C4-2B (cell line): Measurements from ENCODE around the gene LRRN4.
"Not testable (repeated sequence)": the region's sequence is repeated elsewhere in the genome, so short reads cannot be mapped to it uniquely, and the experiment has no call there.

Experiments used
- H3K27ac ChIP-seq: fragments of 450-650 bp; 2 replicates; pipeline ENCODE4 v1.5.1; 2017
- ZFX ChIP-seq: fragments of 450-650 bp; IDR thresholded peaks from 2 replicates; pipeline ENCODE4 v1.6.1; 2017
- TF ChIP-seq, protein P1 (sequence below): fragments of 450-650 bp; conservative IDR thresholded peaks from 2 replicates; pipeline ENCODE4 v1.5.1; 2017; ENCODE audit warnings: mild to moderate bottlenecking

The LRRN4 gene

DNA sequence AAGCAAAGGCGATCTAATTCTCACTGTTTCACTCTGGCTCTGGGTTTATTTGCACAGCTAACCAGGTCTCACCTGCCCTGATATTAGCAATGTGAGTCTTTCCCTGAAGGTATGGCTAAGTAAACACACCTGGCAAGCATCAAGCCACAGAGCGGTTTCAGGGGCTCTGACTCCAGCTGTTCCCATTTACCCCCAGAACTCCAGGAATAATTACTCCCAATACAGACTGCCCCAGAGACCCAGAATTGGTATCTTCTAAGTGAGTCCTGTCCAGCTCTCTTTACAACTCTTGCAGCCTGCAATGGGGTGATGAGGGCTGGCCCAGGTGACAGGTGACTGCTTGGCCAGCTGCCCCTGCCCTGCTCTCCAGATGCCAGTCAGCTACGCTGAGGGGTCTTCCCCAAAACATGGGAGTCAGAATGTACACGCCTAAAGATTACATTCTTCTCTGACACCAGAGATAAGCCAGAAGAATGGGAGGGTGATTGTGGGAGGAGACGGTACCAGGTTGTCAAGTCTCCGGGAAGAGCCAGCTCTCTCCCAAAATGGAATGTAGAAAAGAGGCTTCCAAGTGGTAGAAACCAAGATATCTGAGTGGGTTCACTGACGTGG, 4.9 kb upstream of the LRRN4 start:
- TF ChIP-seq, protein P1, sequence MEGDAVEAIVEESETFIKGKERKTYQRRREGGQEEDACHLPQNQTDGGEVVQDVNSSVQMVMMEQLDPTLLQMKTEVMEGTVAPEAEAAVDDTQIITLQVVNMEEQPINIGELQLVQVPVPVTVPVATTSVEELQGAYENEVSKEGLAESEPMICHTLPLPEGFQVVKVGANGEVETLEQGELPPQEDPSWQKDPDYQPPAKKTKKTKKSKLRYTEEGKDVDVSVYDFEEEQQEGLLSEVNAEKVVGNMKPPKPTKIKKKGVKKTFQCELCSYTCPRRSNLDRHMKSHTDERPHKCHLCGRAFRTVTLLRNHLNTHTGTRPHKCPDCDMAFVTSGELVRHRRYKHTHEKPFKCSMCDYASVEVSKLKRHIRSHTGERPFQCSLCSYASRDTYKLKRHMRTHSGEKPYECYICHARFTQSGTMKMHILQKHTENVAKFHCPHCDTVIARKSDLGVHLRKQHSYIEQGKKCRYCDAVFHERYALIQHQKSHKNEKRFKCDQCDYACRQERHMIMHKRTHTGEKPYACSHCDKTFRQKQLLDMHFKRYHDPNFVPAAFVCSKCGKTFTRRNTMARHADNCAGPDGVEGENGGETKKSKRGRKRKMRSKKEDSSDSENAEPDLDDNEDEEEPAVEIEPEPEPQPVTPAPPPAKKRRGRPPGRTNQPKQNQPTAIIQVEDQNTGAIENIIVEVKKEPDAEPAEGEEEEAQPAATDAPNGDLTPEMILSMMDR = no peak
- no peak for TF ChIP-seq ZFX
- H3K27ac ChIP-seq = no peak overlapping the region

DNA sequence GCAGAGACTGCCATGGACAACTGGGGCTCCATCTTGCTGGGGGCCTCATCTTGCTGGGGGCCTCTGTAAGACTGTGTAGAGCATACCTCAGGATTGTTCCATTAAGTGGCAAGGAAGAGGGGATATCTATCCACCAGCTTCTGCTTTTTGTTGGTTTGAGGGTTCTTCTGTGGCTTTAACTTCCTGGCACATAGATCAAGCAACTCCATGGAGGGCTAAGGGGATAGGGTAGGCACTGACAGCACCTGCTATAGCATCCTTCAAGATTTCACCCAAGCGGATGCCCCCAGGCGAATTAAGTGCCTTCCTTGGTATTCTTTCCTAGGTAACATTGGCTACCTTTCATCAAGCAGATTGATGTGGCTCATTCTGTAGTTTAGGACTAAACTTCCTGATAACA, 3.8 kb upstream of the LRRN4 start:
- H3K27ac ChIP-seq = no peak overlapping the region
- TF ChIP-seq, protein P1 = no peak
- TF ChIP-seq ZFX = no peak

GRCh38 chr20:6057139-6057538, 3.3 kb upstream of the LRRN4 start:
- TF ChIP-seq, protein P1 = no peak
- no peak for TF ChIP-seq ZFX
- no peak overlapping the region for H3K27ac ChIP-seq

GRCh38 chr20:6055981-6056569, 2.2 kb upstream of the LRRN4 start:
- TF ChIP-seq ZFX = no peak
- TF ChIP-seq, protein P1 = no peak

GRCh38 chr20:6055161-6055783, 1.4 kb upstream of the LRRN4 start:
- TF ChIP-seq, protein P1 = no peak
- TF ChIP-seq ZFX = no peak

More at GRCh38 chr20:6055981-6056569, 2.2 kb upstream of the LRRN4 start:
- no peak overlapping the region for H3K27ac ChIP-seq

GRCh38 chr20:6054689-6055051, 810 bp upstream of the LRRN4 start:
- H3K27ac ChIP-seq = not testable (repeated sequence)

More at GRCh38 chr20:6055161-6055783, 1.4 kb upstream of the LRRN4 start:
- H3K27ac ChIP-seq = no peak overlapping the region

DNA sequence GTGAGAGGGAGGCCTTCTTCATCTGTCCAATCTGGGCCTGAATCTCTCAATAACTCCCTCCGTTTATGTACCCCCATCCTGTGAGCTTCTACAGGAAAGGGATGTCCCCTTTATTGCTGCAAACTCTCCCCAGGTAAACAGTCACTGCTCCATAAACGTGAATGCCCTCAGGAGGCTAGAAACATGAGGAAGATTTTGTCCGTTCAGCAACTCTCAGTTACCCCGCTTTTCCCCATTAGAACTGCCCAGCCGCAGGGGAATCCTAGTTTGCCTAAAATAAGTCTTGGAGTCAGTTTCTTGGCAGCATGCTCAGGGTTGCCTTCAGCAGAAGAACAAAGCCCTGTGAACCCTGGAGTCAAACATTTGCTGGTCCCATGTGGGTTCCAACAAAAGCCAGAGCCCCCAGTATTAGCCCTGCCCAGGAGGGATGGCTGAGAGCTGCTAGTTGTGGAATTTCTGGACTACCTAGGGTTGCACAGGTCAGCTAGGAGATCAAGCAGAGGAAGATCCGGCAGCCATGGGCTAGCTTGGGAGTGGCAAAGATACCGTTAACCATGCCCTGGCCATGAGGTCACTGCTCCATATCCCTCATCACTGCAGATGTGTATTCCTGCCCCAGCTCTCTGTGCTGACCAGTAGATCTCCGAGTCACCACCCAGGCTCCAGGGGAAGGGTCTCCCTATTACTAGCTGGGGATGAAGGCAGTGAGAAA, 640 bp downstream of the LRRN4 start:
- TF ChIP-seq ZFX = no peak
- TF ChIP-seq, protein P1 = no peak
- no peak overlapping the region for H3K27ac ChIP-seq
